SK-N-MC (cell line): ENCODE results near the gene DNAJC11.

ENCODE experiments used
- EZH2 ChIP-seq: fragments of 200-600 bp; sonication (generic); IDR thresholded peaks from one replicate; pipeline ENCODE4 v1.6.1; 2017; ENCODE audit warnings: antibody characterized with exemption
- FOXP2 ChIP-seq: optimal IDR thresholded peaks from 2 replicates; pipeline ENCODE3; 2011; ENCODE audit warnings: mild to moderate bottlenecking, moderate library complexity; ENCODE audit not compliant: insufficient read depth; ENCODE audit errors: extremely low read length, control extremely low read depth
- POLR2AphosphoS5 ChIP-seq: IDR thresholded peaks from 2 replicates; pipeline ENCODE4 v1.6.1; 2012; ENCODE audit warnings: mild to moderate bottlenecking, low read depth, low read length, borderline replicate concordance

DNA sequence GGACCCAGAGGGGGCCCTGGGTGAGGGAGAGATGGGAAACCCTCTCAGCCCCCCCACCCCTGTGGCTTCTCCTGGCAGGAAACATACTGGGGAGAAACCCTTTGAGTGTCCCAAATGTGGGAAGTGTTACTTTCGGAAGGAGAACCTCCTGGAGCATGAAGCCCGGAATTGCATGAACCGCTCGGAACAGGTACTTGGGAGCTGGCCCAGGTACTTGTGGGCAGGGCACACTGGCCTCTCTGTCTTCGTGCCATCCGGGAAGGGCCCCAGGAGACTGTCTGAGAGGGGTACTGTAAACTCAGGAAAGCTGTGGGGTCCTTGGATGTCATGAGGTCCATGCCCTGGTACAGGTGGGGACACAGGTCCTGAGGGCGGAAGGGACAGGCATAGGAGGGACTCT is 115.8 kb downstream of the DNAJC11 start:
- TF ChIP-seq POLR2AphosphoS5 (no peak), EZH2 (no peak), FOXP2 (no peak)
